HG02885 (cell line): Measurements from ENCODE around the gene PLEKHA8.
"Not testable (repeated sequence)": the region's sequence is repeated elsewhere in the genome, so short reads cannot be mapped to it uniquely, and the experiment has no call there.

Experiments used
- ATAC-seq: cut with Tn5 transposase; IDR thresholded peaks from one replicate; pipeline ENCODE4 v1.9.1; 2021; ENCODE audit warnings: mild to moderate bottlenecking; ENCODE audit not compliant: unreplicated experiment, poor library complexity

Gene PLEKHA8

GRCh38 chr7:30091491-30091912 is 63.3 kb downstream of the PLEKHA8 start:
- no peak for ATAC-seq

GRCh38 chr7:30091987-30092386 is 63.8 kb downstream of the PLEKHA8 start:
- ATAC-seq: no peak

- ATAC-seq: no peak
Observed at GRCh38 chr7:30093420-30093952, 65.3 kb downstream of the PLEKHA8 start.

GRCh38 chr7:30098599-30098998 is 70.4 kb downstream of the PLEKHA8 start:
- ATAC-seq: not testable (repeated sequence)

GRCh38 chr7:30102281-30102680 is 74.1 kb downstream of the PLEKHA8 start:
- no peak for ATAC-seq

- no peak for ATAC-seq
Observed at GRCh38 chr7:30104157-30104556, 75.9 kb downstream of the PLEKHA8 start.

GRCh38 chr7:30112103-30112713 is 84.0 kb downstream of the PLEKHA8 start:
- ATAC-seq: no peak

GRCh38 chr7:30113144-30113543 is 84.9 kb downstream of the PLEKHA8 start:
- no peak for ATAC-seq

- no peak for ATAC-seq
Observed at GRCh38 chr7:30114536-30115238, 86.5 kb downstream of the PLEKHA8 start.

GRCh38 chr7:30115709-30116297 is 87.6 kb downstream of the PLEKHA8 start:
- ATAC-seq: no peak

GRCh38 chr7:30116771-30117170 is 88.6 kb downstream of the PLEKHA8 start:
- ATAC-seq: no peak

GRCh38 chr7:30117896-30118295 is 89.7 kb downstream of the PLEKHA8 start:
- ATAC-seq: no peak

- ATAC-seq: no peak
Observed at GRCh38 chr7:30119890-30120577, 91.8 kb downstream of the PLEKHA8 start.

GRCh38 chr7:30133736-30134610 is 105.8 kb downstream of the PLEKHA8 start:
- no peak for ATAC-seq

- peak; percentile 86 for ATAC-seq
Observed at GRCh38 chr7:30134611-30135300, 106.5 kb downstream of the PLEKHA8 start, which contains the start of gene MTURN. Gene MTURN, plus strand, starts transcription at chr7:30134986. Its CDS starts 151 bp downstream, at chr7:30135137.

- peak; percentile 28 for ATAC-seq
Observed at GRCh38 chr7:30135301-30136116, 107.3 kb downstream of the PLEKHA8 start.

GRCh38 chr7:30136117-30136731 is 108.0 kb downstream of the PLEKHA8 start:
- ATAC-seq: no peak
